Type B pancreatic cell (in vitro differentiated cells): ENCODE data around the gene UCN. TPM values are rescaled to one million over a fixed set of nuclear protein-coding genes. Genes with fewer than 3 reads are reported as not detected.

Source experiments
- DNase-seq: peaks from one replicate; pipeline ENCODE4 v3.0.0; 2021; ENCODE audit warnings: mixed read lengths; ENCODE audit not compliant: unreplicated experiment; ENCODE audit errors: extremely low spot score
- H3K27ac Mint-ChIP-seq: 2 replicates; pipeline ENCODE4 v1.8.0; 2021; ENCODE audit warnings: mild to moderate bottlenecking, mixed read lengths
- H3K27me3 Mint-ChIP-seq: 2 replicates; pipeline ENCODE4 v1.8.0; 2021; ENCODE audit warnings: mixed read lengths
- H3K36me3 Mint-ChIP-seq: 2 replicates; pipeline ENCODE4 v1.8.0; 2021; ENCODE audit warnings: mixed read lengths
- H3K4me1 Mint-ChIP-seq: one replicate; pipeline ENCODE4 v1.8.0; 2021; ENCODE audit warnings: mixed read lengths; ENCODE audit not compliant: unreplicated experiment
- H3K4me3 Mint-ChIP-seq: 2 replicates; pipeline ENCODE4 v1.8.0; 2021; ENCODE audit warnings: mild to moderate bottlenecking, mixed read lengths
- H3K9me3 Mint-ChIP-seq: 2 replicates; pipeline ENCODE4 v1.8.0; 2021; ENCODE audit warnings: mixed read lengths
- total RNA-seq: library from RNA; stranded (reverse); gene quantifications from 2 replicates; pipeline ENCODE4 v1.2.1, GENCODE V29; 2021; ENCODE audit warnings: low replicate concordance
- TF ChIP-seq, protein P1 (sequence below): fragments of 200-600 bp; sonication (generic); conservative IDR thresholded peaks from 2 replicates; pipeline ENCODE4 v1.5.0; 2021; ENCODE audit warnings: antibody characterized with exemption, mild to moderate bottlenecking

UCN gene
- total RNA-seq, 1 donor from 2014 or later, result 4.1 TPM

DNA sequence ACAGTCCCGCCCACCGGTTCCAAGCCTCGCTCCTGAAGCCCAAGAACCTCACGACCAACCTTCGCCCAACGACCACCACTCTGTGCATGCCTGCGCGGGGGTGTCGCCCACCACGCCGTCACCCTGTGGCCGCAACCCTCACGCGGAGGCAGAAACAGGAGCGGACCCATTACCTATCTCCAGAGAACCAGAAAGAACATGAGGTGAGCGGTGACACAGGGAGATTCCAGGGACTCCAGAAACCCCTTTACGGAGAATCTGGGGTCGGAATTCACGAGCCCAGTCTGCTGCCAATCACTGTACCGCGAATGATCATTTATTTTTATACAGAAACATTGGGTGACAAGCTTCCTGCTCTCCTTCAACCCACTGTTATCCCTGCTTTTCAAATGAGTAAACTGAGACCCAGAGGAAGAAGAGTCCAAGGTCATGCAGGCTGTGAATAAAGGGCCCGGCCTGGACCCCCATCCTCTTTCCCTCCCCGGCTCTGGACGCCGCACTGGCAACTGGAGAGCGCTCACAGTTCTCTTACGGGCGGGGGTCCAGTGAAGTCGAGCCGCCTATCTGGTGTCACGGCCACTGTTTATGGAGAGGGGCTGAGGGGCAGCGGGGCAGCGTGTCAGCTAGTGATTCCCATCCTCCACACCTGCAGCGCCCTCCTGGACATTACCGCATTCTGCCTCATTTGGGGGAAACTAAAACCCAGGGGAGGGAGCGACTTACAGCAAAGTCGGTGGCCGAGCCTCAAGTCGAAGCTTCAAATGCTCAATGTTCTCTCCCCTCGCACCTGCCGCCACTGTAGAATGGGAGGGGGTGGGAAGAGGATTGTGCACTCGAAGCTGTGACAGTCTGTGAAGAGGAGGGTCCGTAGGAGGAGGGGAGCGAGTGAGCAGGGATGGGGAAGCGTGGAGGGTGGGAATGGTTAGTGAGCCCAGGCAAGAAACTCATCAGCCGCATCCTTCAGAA, 44.7 kb downstream of the UCN start:
- no peak for DNase-seq
- Mint-ChIP-seq H3K9me3 (no peaks in the 10 kb centered on the region), H3K27me3 (peaks cover 53% of the 10 kb centered on the region), H3K36me3 (peaks cover 3% of the 10 kb centered on the region), H3K4me1 (peaks cover 17% of the 10 kb centered on the region), H3K4me3 (peak overlapping the region; percentile 90), H3K27ac (peak overlapping the region; percentile 13)
- TF ChIP-seq, protein P1, sequence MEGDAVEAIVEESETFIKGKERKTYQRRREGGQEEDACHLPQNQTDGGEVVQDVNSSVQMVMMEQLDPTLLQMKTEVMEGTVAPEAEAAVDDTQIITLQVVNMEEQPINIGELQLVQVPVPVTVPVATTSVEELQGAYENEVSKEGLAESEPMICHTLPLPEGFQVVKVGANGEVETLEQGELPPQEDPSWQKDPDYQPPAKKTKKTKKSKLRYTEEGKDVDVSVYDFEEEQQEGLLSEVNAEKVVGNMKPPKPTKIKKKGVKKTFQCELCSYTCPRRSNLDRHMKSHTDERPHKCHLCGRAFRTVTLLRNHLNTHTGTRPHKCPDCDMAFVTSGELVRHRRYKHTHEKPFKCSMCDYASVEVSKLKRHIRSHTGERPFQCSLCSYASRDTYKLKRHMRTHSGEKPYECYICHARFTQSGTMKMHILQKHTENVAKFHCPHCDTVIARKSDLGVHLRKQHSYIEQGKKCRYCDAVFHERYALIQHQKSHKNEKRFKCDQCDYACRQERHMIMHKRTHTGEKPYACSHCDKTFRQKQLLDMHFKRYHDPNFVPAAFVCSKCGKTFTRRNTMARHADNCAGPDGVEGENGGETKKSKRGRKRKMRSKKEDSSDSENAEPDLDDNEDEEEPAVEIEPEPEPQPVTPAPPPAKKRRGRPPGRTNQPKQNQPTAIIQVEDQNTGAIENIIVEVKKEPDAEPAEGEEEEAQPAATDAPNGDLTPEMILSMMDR, result no peak

DNA sequence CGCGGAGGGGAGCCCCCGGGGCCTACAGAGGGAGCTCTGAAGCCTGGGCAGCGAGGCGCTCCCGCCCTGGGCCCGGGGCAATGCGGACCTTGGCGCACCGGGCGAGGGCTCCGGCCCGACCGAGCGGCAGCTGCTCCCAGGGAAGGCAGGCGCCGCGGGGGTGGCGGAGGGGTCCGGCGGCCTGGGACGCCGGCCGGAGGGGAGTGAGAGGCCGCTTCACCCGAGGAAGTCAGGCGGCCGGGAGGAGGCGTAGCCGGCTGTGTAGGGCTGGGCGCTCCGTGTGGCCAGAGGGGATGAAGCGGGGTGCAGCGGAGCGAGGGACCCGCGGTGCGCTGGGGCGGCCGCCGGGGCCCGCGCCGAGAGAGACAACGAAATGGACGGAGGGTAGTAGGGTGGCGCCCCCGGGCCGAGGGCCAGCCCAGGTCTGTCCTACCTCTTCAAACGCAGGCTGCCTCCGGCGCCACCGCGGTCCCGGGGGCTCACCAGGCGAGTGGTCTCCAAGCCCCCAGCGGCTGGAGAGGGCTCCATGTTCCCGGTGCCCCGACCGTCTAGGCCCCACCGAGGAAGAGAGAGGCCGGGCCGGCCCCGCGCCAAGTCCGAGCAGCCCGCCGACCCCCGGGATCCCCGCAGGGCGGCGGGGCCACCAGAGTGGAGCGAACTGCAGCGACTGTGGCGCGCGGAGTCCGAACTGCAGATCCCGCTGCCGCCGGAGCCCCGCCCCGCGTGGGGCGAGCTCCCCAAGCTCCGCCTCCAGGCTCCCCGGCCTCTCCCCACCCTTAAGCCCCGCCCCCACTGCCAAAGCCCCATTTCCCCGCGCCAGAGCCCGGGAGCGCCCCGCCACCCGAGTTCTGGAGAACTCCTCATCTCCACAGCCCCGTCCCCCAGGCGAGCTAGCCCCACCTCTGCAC, 45.6 kb downstream of the UCN start, which contains the start of gene SLC30A3:
SLC30A3 (minus strand) TSS at position 669 of the 908 bp plus-strand sequence; CDS start at position 528, 141 bp downstream.
- Mint-ChIP-seq H3K36me3 (peaks cover 3% of the 10 kb centered on the region), H3K27me3 (peaks cover 62% of the 10 kb centered on the region), H3K27ac (peak within 1 kb of the TSS; percentile 13), H3K9me3 (no peaks in the 10 kb centered on the region), H3K4me1 (peaks cover 17% of the 10 kb centered on the region), H3K4me3 (peak within 1 kb of the TSS; percentile 90)
- DNase-seq, result no peak
- TF ChIP-seq, protein P1, result peak; percentile 32

DNA sequence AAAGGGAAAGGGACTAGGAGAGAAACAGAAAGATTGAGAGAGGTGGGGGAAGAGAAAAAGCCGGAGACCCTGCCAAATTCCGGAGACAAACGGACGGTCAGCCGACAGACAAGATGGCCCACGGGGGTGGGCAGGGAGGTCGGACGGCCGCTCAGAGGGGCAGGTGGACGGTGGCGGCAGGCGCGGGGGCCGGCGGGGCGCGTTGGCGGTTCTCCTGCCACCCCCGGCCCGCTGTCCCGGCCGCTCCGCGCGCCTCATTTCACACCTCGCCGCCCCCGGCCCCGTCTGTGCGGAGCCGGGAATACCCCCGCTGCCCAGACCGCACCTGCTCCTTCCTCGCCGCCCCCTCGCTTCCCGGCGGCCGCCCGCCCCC, 46.3 kb downstream of the UCN start:
- no peak overlapping the region for H3K27ac Mint-ChIP-seq
- no peak for DNase-seq
- TF ChIP-seq, protein P1, result no peak
- H3K4me3 Mint-ChIP-seq, result peak overlapping the region; percentile 64
- H3K27me3 Mint-ChIP-seq, result peaks cover 69% of the 10 kb centered on the region
- H3K9me3 Mint-ChIP-seq, result no peaks in the 10 kb centered on the region
- peaks cover 3% of the 10 kb centered on the region for H3K36me3 Mint-ChIP-seq
- H3K4me1 Mint-ChIP-seq, result peaks cover 17% of the 10 kb centered on the region

DNA sequence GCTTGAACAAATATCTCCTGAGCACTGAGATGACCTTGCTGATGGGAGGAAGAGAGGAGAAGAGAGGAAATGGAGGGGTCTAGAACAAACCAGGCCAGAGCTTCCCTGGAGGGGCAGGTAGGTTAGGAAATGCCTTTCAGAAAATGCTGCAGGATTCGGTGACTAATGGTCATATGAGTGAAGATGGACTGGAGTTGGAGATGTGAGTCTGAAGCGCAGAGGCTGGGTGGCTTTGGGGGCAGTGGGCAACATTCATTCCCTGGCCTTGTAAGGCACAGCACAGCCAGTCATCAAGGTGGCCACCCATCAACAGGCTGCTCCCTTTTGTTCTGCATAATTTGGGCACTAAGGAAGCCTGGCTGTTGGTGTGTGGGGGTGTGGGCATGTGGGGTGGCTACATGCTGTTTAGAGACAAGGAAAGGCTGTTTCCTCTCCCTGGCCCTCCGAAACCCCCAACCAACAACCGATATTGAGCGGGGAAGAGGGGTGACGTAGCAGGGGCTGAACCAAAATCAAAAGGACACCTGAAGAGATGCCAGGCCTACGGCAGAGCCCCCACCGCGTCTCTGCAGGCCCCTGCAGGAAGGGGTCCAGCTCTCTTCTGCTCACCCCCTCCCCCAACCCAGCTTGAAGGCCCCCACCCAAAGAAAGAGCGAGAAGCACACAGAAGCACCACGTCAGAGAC, 46.9 kb downstream of the UCN start:
- Mint-ChIP-seq H3K9me3 (no peaks in the 10 kb centered on the region), H3K36me3 (peaks cover 3% of the 10 kb centered on the region), H3K4me3 (peak overlapping the region; percentile 64), H3K27me3 (peaks cover 74% of the 10 kb centered on the region), H3K27ac (peak overlapping the region; percentile 31), H3K4me1 (peaks cover 17% of the 10 kb centered on the region)
- TF ChIP-seq, protein P1, result no peak
- DNase-seq, result no peak

DNA sequence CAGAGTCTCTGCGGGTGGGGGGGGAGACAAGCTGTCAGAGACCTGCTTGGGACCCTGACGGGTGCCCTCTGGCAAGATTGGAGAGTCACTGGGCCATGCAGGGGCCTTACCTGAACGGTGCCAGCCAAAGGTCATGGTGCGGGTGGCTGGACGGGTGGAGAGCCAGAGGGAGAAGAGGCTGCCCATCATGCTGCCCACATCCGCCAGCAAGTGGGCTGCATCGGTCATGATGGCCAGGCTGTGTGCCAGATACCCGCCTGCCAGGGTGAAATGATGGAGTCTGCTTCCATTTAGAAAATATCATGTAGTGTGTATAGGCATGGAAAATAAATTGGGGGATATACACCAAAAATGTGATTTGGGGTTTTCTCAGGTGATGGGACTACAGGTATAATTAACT, 50.2 kb downstream of the UCN start:
- Mint-ChIP-seq H3K36me3 (peaks cover under 1% of the 10 kb centered on the region), H3K9me3 (no peaks in the 10 kb centered on the region), H3K4me1 (peaks cover 7% of the 10 kb centered on the region), H3K27me3 (peaks cover 78% of the 10 kb centered on the region), H3K27ac (no peak overlapping the region), H3K4me3 (no peak overlapping the region)
- TF ChIP-seq, protein P1, result no peak
- DNase-seq, result no peak
